Osteoblast (primary cell): Measurements from ENCODE around the gene ACCSL. TPM values are rescaled to one million over a fixed set of nuclear protein-coding genes. Genes with fewer than 3 reads are reported as not detected.

Source experiments
- DNase-seq: peaks from one replicate; pipeline ENCODE4 v3.0.0; 2011; ENCODE audit warnings: low spot score, mixed read lengths; ENCODE audit not compliant: insufficient read length; ENCODE audit errors: missing footprints
- H2AFZ ChIP-seq: 2 replicates; pipeline ENCODE4 v1.6.0; 2011; ENCODE audit warnings: mild to moderate bottlenecking, low read length
- H3K27ac ChIP-seq: 2 replicates; pipeline ENCODE4 v1.5.1; 2011; ENCODE audit warnings: mild to moderate bottlenecking, low read depth, low read length, moderate library complexity
- H3K27me3 ChIP-seq: 2 replicates; pipeline ENCODE4 v1.6.0; 2012; ENCODE audit warnings: mild to moderate bottlenecking, control low read depth, inconsistent platforms, low read length, moderate library complexity; ENCODE audit not compliant: insufficient read depth
- H3K36me3 ChIP-seq: 2 replicates; pipeline ENCODE4 v1.5.1; 2011; ENCODE audit warnings: mild to moderate bottlenecking, low read length, control low read depth, moderate library complexity; ENCODE audit not compliant: insufficient read depth
- H3K4me1 ChIP-seq: 2 replicates; pipeline ENCODE4 v1.5.1; 2011; ENCODE audit warnings: mild to moderate bottlenecking, low read length, control low read depth, moderate library complexity; ENCODE audit not compliant: insufficient read depth
- H3K4me2 ChIP-seq: 2 replicates; pipeline ENCODE4 v1.6.0; 2011; ENCODE audit warnings: mild to moderate bottlenecking, low read length; ENCODE audit not compliant: insufficient read depth
- H3K4me3 ChIP-seq: fragments of 200-600 bp; sonication (generic); 3 replicates; pipeline ENCODE4 v1.5.1; 2012; ENCODE audit warnings: mild to moderate bottlenecking, low read length, inconsistent platforms; ENCODE audit not compliant: insufficient read depth
- H3K79me2 ChIP-seq: 2 replicates; pipeline ENCODE4 v1.6.0; 2012; ENCODE audit warnings: mild to moderate bottlenecking, low read length, control low read depth, inconsistent platforms; ENCODE audit not compliant: insufficient read depth
- H3K9me3 ChIP-seq: 2 replicates; pipeline ENCODE4 v1.5.1; 2011; ENCODE audit warnings: low read depth, low read length, control low read depth
- H4K20me1 ChIP-seq: 2 replicates; pipeline ENCODE4 v1.6.0; 2012; ENCODE audit warnings: mild to moderate bottlenecking, low read length, control low read depth; ENCODE audit not compliant: insufficient read depth
- CTCF ChIP-seq: IDR thresholded peaks from 2 replicates; pipeline ENCODE4 v1.5.1; 2011; ENCODE audit warnings: mild to moderate bottlenecking, low read depth, low read length, moderate library complexity; ENCODE audit errors: extremely low read depth
- total RNA-seq: library from RNA; depleted of rRNA; stranded (reverse); fragments of >200 nt; gene quantifications from 2 replicates; pipeline ENCODE4 v1.2.3, GENCODE V29; 2012

ACCSL gene
- total RNA-seq, 1 donor, result not detected

GRCh38 chr11:44068180-44068579, 20.4 kb downstream of the ACCSL start:
- Histone ChIP-seq H3K4me1 (peaks cover 10% of the 10 kb centered on the region), H3K9me3 (no peaks in the 10 kb centered on the region), H3K36me3 (no peaks in the 10 kb centered on the region), H3K4me2 (no peak overlapping the region), H4K20me1 (no peaks in the 10 kb centered on the region), H3K27me3 (no peaks in the 10 kb centered on the region), H3K4me3 (no peak overlapping the region), H3K79me2 (peaks cover 4% of the 10 kb centered on the region), H3K27ac (no peak overlapping the region), H2AFZ (no peak overlapping the region)
- no peak for TF ChIP-seq CTCF
- no peak for DNase-seq

GRCh38 chr11:44071157-44071556, 23.4 kb downstream of the ACCSL start:
- Histone ChIP-seq H3K27ac (no peak overlapping the region), H3K27me3 (no peaks in the 10 kb centered on the region), H3K4me3 (no peak overlapping the region), H3K4me1 (peaks cover 7% of the 10 kb centered on the region), H2AFZ (no peak overlapping the region), H3K4me2 (no peak overlapping the region), H3K36me3 (no peaks in the 10 kb centered on the region), H3K9me3 (no peaks in the 10 kb centered on the region), H3K79me2 (peaks cover 4% of the 10 kb centered on the region), H4K20me1 (no peaks in the 10 kb centered on the region)
- no peak for TF ChIP-seq CTCF
- DNase-seq, result no peak

GRCh38 chr11:44072757-44073658, 25.2 kb downstream of the ACCSL start:
- Histone ChIP-seq H3K4me3 (no peak overlapping the region), H3K27ac (no peak overlapping the region), H3K79me2 (no peaks in the 10 kb centered on the region), H3K9me3 (no peaks in the 10 kb centered on the region), H3K36me3 (no peaks in the 10 kb centered on the region), H2AFZ (no peak overlapping the region), H3K27me3 (no peaks in the 10 kb centered on the region), H4K20me1 (no peaks in the 10 kb centered on the region), H3K4me2 (no peak overlapping the region), H3K4me1 (no peaks in the 10 kb centered on the region)
- no peak for TF ChIP-seq CTCF
- no peak for DNase-seq

GRCh38 chr11:44078794-44079193, 31.0 kb downstream of the ACCSL start:
- no peak for DNase-seq
- no peaks in the 10 kb centered on the region for H4K20me1 ChIP-seq
- H3K9me3 ChIP-seq, result no peaks in the 10 kb centered on the region
- H3K4me3 ChIP-seq, result no peak overlapping the region
- H3K27ac ChIP-seq, result no peak overlapping the region
- no peak overlapping the region for H3K4me2 ChIP-seq
- H3K27me3 ChIP-seq, result no peaks in the 10 kb centered on the region
- H3K79me2 ChIP-seq, result no peaks in the 10 kb centered on the region
- no peak for TF ChIP-seq CTCF
- H3K36me3 ChIP-seq, result no peaks in the 10 kb centered on the region
- no peaks in the 10 kb centered on the region for H3K4me1 ChIP-seq
- H2AFZ ChIP-seq, result no peak overlapping the region
